ENCODE data around the gene CLEC16A.

The CLEC16A gene

GRCh38 chr16:11181242-11181898, 237.0 kb downstream of the CLEC16A start:
- peaks cover 0 to 29% (median 24%) of the 10 kb centered on the region in 3 donors for H3K36me3 ChIP-seq
- TF ChIP-seq CTCF (IDR thresholded peaks at IDR 0.05): no peak
- no peaks in the 10 kb centered on the region for H3K27me3 ChIP-seq
- DNase-seq: no peak
- no peak overlapping the region for H3K27ac ChIP-seq
- intact Hi-C loops (cut with DNase I; ENCODE audit: low total_unique reads): no loop called here
- no peaks in the 10 kb centered on the region for H3K9me3 ChIP-seq
- peaks cover 0 to 18% (median 0%) of the 10 kb centered on the region in 4 donors for H3K4me1 ChIP-seq
- no peak overlapping the region for H3K4me3 ChIP-seq

GRCh38 chr16:11181899-11182279, 237.5 kb downstream of the CLEC16A start:
- no peak overlapping the region for H3K4me3 ChIP-seq
- H3K27ac ChIP-seq: no peak overlapping the region
- TF ChIP-seq CTCF (IDR thresholded peaks at IDR 0.05): no peak
- peaks cover 0 to 29% (median 24%) of the 10 kb centered on the region in 3 donors for H3K36me3 ChIP-seq
- no peaks in the 10 kb centered on the region for H3K9me3 ChIP-seq
- intact Hi-C loops (cut with DNase I; ENCODE audit: low total_unique reads): no loop called here
- no peaks in the 10 kb centered on the region for H3K27me3 ChIP-seq
- no peak for DNase-seq
- H3K4me1 ChIP-seq: peaks cover 0 to 18% (median 0%) of the 10 kb centered on the region in 4 donors

GRCh38 chr16:11182411-11182810, 238.0 kb downstream of the CLEC16A start:
- Histone ChIP-seq H3K27me3 (no peaks in the 10 kb centered on the region), H3K4me1 (peaks cover 0 to 18% (median 0%) of the 10 kb centered on the region in 4 donors), H3K36me3 (peaks cover 0 to 29% (median 24%) of the 10 kb centered on the region in 3 donors), H3K4me3 (no peak overlapping the region), H3K9me3 (no peaks in the 10 kb centered on the region), H3K27ac (no peak overlapping the region)
- no peak for DNase-seq
- intact Hi-C loops (cut with DNase I; ENCODE audit: low total_unique reads): no loop called here
- TF ChIP-seq CTCF (IDR thresholded peaks at IDR 0.05): no peak

- no peaks in the 10 kb centered on the region for H3K27me3 ChIP-seq
- peaks cover 0 to 18% (median 0%) of the 10 kb centered on the region in 4 donors for H3K4me1 ChIP-seq
- H3K4me3 ChIP-seq: no peak overlapping the region
- intact Hi-C loops (cut with DNase I; ENCODE audit: low total_unique reads): no loop called here
- no peaks in the 10 kb centered on the region for H3K9me3 ChIP-seq
- H3K27ac ChIP-seq: no peak overlapping the region
- no peak for DNase-seq
- peaks cover 0 to 25% (median 23%) of the 10 kb centered on the region in 3 donors for H3K36me3 ChIP-seq
- no peak for TF ChIP-seq CTCF (IDR thresholded peaks at IDR 0.05)
Observed at GRCh38 chr16:11183035-11183812, 238.9 kb downstream of the CLEC16A start.

- no peak for TF ChIP-seq CTCF (IDR thresholded peaks at IDR 0.05)
Observed at GRCh38 chr16:11183951-11184350, 239.6 kb downstream of the CLEC16A start.

More at GRCh38 chr16:11183951-11184350, 239.6 kb downstream of the CLEC16A start:
- Histone ChIP-seq H3K27me3 (no peaks in the 10 kb centered on the region), H3K9me3 (no peaks in the 10 kb centered on the region), H3K36me3 (peaks cover 0 to 18% (median 17%) of the 10 kb centered on the region in 3 donors), H3K4me3 (no peak overlapping the region), H3K4me1 (peaks cover 0 to 18% (median 0%) of the 10 kb centered on the region in 4 donors), H3K27ac (no peak overlapping the region)
- DNase-seq: no peak
- intact Hi-C loops (cut with DNase I; ENCODE audit: low total_unique reads): no loop called here

Measured in tibial artery (tissue), 4 donors.